Effector CD4-positive, alpha-beta T cell (primary cell): ENCODE data around the gene CSNK1G3.

Experiments
- DNase-seq: peaks from one replicate; pipeline ENCODE4 v3.0.0-alpha.2; 2020

CSNK1G3 gene

DNA sequence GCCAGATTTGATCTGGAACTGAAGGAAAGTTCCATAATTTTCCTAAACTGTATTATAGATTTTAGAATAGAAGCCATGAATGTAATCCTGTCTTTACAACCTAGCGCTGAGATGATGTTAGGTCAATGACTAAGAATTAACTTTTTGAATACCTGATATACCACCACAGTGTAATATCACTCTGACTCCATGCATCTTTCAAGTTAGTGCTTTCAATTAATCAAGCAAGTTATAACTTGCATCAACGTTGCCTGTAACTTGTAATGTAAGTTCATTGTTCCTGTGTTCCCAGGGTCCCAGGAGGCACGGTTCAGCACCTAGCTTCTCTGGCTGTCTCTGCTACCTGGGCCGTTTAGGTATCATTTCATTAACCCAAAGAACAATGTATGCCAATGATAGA, 139.3 kb downstream of the CSNK1G3 start:
- DNase-seq = no peak

DNA sequence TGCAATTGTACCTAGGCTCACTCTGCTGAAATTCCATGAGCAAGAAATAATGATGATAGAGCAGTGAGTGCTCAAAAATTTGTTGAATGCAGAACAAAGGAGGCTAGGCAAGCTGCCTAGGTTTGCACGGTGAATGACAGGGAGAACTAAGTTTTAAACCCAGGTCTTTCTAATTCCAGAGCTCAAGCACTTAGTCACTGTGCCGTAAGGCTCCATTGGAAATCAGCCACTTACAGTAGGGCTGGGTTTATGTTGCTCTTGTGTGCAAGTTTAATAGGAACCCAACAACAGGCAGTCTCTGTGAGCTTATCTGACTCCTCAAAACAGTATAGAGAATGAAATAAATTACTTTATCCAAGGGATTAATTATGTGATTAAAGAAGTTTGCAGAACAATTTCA, 147.0 kb downstream of the CSNK1G3 start:
- no peak for DNase-seq

DNA sequence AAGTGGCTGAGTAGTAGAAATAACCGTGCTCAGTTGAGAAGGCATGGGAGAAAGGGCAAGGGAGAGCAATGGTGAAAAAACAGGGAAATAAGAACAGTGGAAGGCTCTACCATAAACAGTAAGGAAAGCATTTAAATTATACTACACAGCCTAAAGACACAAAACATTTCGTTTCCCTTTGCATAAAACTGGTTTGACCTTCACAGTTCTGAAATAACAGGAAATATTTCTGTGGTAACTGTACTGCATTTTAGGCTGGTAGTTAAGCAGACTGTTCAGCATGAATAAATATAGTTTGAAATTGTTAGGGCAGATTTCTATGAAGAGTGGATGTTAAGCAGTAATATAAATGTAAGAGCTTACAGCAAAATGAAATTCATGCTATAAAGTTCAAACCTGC, 147.5 kb downstream of the CSNK1G3 start:
- no peak for DNase-seq

DNA sequence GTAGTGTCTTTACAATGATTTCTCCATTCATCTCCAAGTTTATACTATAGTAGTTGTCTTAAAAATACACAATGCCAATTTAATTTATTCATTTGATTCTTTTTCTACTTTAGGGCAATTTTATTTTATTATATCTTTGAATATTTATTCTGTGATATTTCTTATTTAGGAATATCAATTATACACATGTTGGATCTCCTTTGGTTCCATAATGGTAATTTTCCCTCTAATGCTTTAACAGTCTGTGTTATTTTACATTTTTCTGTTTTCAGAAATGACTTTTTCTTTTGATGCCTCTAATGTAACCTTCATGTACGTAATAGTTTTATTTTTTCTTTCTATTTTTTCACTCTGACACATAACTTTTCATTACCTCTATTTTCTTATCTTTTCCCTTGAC, 153.0 kb downstream of the CSNK1G3 start:
- no peak for DNase-seq

DNA sequence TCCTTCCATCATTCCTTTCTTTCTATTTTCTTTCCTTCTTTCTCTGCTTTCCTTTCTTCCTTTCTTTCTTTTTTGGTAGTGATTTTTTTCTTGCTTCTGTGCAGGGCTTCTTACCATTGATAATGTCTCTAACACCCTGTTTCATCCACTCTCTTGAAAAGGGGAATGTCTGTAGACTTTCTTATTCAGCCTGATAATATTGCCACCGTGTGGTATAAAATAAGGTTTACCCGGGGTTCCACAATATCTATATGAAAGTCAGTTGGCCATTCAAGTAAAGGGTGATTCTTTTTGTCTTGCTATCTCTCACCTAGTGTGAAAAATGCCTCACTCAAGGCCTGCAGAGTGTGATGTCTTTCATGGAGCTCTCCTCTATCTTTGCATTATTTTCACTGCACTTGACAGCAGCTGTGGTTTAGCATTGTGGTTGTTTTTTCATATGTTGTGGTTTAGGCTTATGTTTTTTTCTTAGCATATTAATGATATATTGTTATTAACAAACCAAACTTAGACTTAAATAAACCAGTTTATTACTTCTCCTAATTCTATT, 153.9 kb downstream of the CSNK1G3 start:
- no peak for DNase-seq
